ENCODE measurements around the gene DIP2B. TPM values are rescaled to one million over a fixed set of nuclear protein-coding genes. Genes with fewer than 3 reads are reported as not detected.

DIP2B gene
- total RNA-seq, 1 experiment from 2014 or later, result 30.2 TPM

DNA sequence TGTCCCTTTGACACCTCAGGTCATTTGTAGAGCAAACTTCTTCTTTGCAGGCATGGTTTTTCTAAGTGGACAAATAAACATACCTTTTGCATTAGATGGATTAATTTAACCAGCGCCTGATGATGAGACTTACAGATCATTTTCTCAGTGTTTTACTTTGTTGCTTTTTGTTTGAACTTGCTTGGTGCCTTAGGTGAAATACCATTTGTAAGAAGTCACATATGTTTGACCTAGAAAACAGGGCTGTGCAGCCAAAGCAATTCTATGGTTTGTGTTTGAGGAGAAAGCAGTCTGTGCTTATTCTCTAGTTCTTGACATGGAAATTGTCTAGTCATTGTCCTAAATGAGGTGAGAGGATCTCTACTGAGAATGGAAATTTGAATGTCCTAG is 111.1 kb downstream of the DIP2B start:
- peak overlapping the region; percentile 9 for H3K27ac ChIP-seq (ENCODE audit: low read length)
- POLR2A ChIA-PET, result interaction anchor here (0.6 kb wide), 1 partner anchor 53 kb away, joined by 4 read pairs; no protein-coding TSS in a partner anchor
- ATAC-seq, result 0 out of 2 replicates have a peak, but pooled peaks have one; percentile 4

GRCh38 chr12:50617657-50618056 is 112.9 kb downstream of the DIP2B start:
- no peak for ATAC-seq
- no peak overlapping the region for H3K4me3 ChIP-seq (ENCODE audit: low read depth in 2 of 2, low read length in 2 of 2)
- DNase-seq (ENCODE audit: low read depth, low spot score), result no peak
- peak overlapping the region; percentile 80 for H3K27ac ChIP-seq (ENCODE audit: low read length)
- no peaks in the 10 kb centered on the region for H3K27me3 ChIP-seq (ENCODE audit: control insufficient read depth, insufficient read depth, low read length)
- ChIA-PET POLR2A (no interaction called here), CTCF (interaction anchor here (0.7 kb wide), 1 partner anchor 113 kb away, joined by 3 read pairs; no protein-coding TSS in a partner anchor)
- peaks cover 79% of the 10 kb centered on the region for H3K4me1 ChIP-seq (ENCODE audit: control insufficient read depth, insufficient read depth, low read length)
- H3K36me3 ChIP-seq (ENCODE audit: control insufficient read depth, insufficient read depth, low read length), result no peaks in the 10 kb centered on the region
- intact Hi-C loops (cut with micrococcal nuclease; ENCODE audit: unreplicated experiment), result no loop called here
- in situ Hi-C loops (cut with HindIII; ENCODE audit: low pct_unique_long_range_greater_than_20kb, low sequenced_read_pairs), result no loop called here
- no peaks in the 10 kb centered on the region for H3K9me3 ChIP-seq (ENCODE audit: control insufficient read depth, insufficient read depth, low read depth, low read length)
- TF ChIP-seq, protein P1, sequence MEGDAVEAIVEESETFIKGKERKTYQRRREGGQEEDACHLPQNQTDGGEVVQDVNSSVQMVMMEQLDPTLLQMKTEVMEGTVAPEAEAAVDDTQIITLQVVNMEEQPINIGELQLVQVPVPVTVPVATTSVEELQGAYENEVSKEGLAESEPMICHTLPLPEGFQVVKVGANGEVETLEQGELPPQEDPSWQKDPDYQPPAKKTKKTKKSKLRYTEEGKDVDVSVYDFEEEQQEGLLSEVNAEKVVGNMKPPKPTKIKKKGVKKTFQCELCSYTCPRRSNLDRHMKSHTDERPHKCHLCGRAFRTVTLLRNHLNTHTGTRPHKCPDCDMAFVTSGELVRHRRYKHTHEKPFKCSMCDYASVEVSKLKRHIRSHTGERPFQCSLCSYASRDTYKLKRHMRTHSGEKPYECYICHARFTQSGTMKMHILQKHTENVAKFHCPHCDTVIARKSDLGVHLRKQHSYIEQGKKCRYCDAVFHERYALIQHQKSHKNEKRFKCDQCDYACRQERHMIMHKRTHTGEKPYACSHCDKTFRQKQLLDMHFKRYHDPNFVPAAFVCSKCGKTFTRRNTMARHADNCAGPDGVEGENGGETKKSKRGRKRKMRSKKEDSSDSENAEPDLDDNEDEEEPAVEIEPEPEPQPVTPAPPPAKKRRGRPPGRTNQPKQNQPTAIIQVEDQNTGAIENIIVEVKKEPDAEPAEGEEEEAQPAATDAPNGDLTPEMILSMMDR (IDR thresholded peaks at IDR 0.05), result no peak
- TF ChIP-seq SIN3A (IDR thresholded peaks at IDR 0.05; ENCODE audit: borderline replicate concordance, insufficient read depth, low read depth, low read length) (no peak), POLR2AphosphoS5 (IDR thresholded peaks at IDR 0.05; ENCODE audit: low read depth, low read length) (no peak), TCF7L2 (IDR thresholded peaks at IDR 0.05; ENCODE audit: low read depth, low read length) (no peak)
- TF ChIP-seq, protein P2, sequence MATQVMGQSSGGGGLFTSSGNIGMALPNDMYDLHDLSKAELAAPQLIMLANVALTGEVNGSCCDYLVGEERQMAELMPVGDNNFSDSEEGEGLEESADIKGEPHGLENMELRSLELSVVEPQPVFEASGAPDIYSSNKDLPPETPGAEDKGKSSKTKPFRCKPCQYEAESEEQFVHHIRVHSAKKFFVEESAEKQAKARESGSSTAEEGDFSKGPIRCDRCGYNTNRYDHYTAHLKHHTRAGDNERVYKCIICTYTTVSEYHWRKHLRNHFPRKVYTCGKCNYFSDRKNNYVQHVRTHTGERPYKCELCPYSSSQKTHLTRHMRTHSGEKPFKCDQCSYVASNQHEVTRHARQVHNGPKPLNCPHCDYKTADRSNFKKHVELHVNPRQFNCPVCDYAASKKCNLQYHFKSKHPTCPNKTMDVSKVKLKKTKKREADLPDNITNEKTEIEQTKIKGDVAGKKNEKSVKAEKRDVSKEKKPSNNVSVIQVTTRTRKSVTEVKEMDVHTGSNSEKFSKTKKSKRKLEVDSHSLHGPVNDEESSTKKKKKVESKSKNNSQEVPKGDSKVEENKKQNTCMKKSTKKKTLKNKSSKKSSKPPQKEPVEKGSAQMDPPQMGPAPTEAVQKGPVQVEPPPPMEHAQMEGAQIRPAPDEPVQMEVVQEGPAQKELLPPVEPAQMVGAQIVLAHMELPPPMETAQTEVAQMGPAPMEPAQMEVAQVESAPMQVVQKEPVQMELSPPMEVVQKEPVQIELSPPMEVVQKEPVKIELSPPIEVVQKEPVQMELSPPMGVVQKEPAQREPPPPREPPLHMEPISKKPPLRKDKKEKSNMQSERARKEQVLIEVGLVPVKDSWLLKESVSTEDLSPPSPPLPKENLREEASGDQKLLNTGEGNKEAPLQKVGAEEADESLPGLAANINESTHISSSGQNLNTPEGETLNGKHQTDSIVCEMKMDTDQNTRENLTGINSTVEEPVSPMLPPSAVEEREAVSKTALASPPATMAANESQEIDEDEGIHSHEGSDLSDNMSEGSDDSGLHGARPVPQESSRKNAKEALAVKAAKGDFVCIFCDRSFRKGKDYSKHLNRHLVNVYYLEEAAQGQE (IDR thresholded peaks at IDR 0.05; ENCODE audit: insufficient read depth in 1 of 2, low read depth in 2 of 2, low read length in 1 of 2), result no peak
- BruUV-seq (replicated peaks), result no TSS peak

More for the DNA sequence above, 111.1 kb downstream of the DIP2B start:
- CTCF ChIA-PET, result no interaction called here
- H3K4me1 ChIP-seq (ENCODE audit: control insufficient read depth, insufficient read depth, low read length), result peaks cover 67% of the 10 kb centered on the region
- no peaks in the 10 kb centered on the region for H3K36me3 ChIP-seq (ENCODE audit: control insufficient read depth, insufficient read depth, low read length)
- DNase-seq (ENCODE audit: low read depth, low spot score), result peak; percentile 56
- BruUV-seq (replicated peaks), result no TSS peak
- intact Hi-C loops (cut with micrococcal nuclease; ENCODE audit: unreplicated experiment) (no loop called here), in situ Hi-C loops (cut with HindIII; ENCODE audit: low pct_unique_long_range_greater_than_20kb, low sequenced_read_pairs) (no loop called here)
- no peaks in the 10 kb centered on the region for H3K9me3 ChIP-seq (ENCODE audit: control insufficient read depth, insufficient read depth, low read depth, low read length)
- H3K4me3 ChIP-seq (ENCODE audit: low read depth in 2 of 2, low read length in 2 of 2), result no peak overlapping the region
- H3K27me3 ChIP-seq (ENCODE audit: control insufficient read depth, insufficient read depth, low read length), result no peaks in the 10 kb centered on the region
- TF ChIP-seq POLR2AphosphoS5 (IDR thresholded peaks at IDR 0.05; ENCODE audit: low read depth, low read length), result no peak
- no peak for TF ChIP-seq TCF7L2 (IDR thresholded peaks at IDR 0.05; ENCODE audit: low read depth, low read length)
- TF ChIP-seq SIN3A (IDR thresholded peaks at IDR 0.05; ENCODE audit: borderline replicate concordance, insufficient read depth, low read depth, low read length), result no peak
- TF ChIP-seq, protein P1 (IDR thresholded peaks at IDR 0.05), result no peak
- TF ChIP-seq, protein P2 (IDR thresholded peaks at IDR 0.05; ENCODE audit: insufficient read depth in 1 of 2, low read depth in 2 of 2, low read length in 1 of 2), result no peak

Data from Panc1 (cell line).